T-helper 1 cell treated with Interleukin-12 subunit alpha and Interleukin-12 subunit beta and Interleukin-4 antibody, amounts not matched to agents 30 ng/mL and 1 ng/mL, for 36 hours (primary cell): Measurements from ENCODE around the gene ARHGAP6. TPM values are rescaled to one million over a fixed set of nuclear protein-coding genes. Genes with fewer than 3 reads are reported as not detected.
"Not testable (repeated sequence)": the region's sequence is repeated elsewhere in the genome, so short reads cannot be mapped to it uniquely, and the experiment has no call there.

Experiments used
- intact Hi-C: fragments of 100-400 bp; cut with micrococcal nuclease; formaldehyde crosslinking; loops from one replicate; pipeline ENCODE4 v1.15.1; 2024
- total RNA-seq: library from RNA; stranded (reverse); gene quantifications from 2 replicates; pipeline ENCODE4 v1.2.3, GENCODE V29; 2022

Gene ARHGAP6
- total RNA-seq, 1 donor from 2014 or later = not detected

- intact Hi-C loops = loop anchor here (1.0 kb wide), 10 partner anchors 192 to 1239 kb away; partner anchors contain the start of gene HCCS
Measured at GRCh38 chrX:11532291-11533078, 133.2 kb downstream of the ARHGAP6 start.

- intact Hi-C loops = no loop called here
Measured at GRCh38 chrX:11531226-11531625, 134.5 kb downstream of the ARHGAP6 start.

- intact Hi-C loops = no loop called here
Measured at GRCh38 chrX:11530621-11531020, 135.1 kb downstream of the ARHGAP6 start.

GRCh38 chrX:11528623-11529022 is 137.1 kb downstream of the ARHGAP6 start:
- intact Hi-C loops = no loop called here

GRCh38 chrX:11525685-11526084 is 140.0 kb downstream of the ARHGAP6 start:
- intact Hi-C loops = loop anchor here (1.0 kb wide), 1 partner anchor 29 kb away; no protein-coding TSS in a partner anchor

GRCh38 chrX:11519234-11519633 is 146.5 kb downstream of the ARHGAP6 start:
- intact Hi-C loops = not testable (repeated sequence)

GRCh38 chrX:11509786-11510185 is 155.9 kb downstream of the ARHGAP6 start:
- intact Hi-C loops = no loop called here

GRCh38 chrX:11504234-11504633 is 161.5 kb downstream of the ARHGAP6 start:
- intact Hi-C loops = no loop called here

GRCh38 chrX:11499076-11500044 is 166.4 kb downstream of the ARHGAP6 start:
- intact Hi-C loops = no loop called here

GRCh38 chrX:11491375-11491774 is 174.3 kb downstream of the ARHGAP6 start:
- intact Hi-C loops = not testable (repeated sequence)

- intact Hi-C loops = no loop called here
Measured at GRCh38 chrX:11484290-11484689, 181.4 kb downstream of the ARHGAP6 start.

- intact Hi-C loops = no loop called here
Measured at GRCh38 chrX:11481035-11481434, 184.7 kb downstream of the ARHGAP6 start.

- intact Hi-C loops = no loop called here
Measured at GRCh38 chrX:11480626-11481025, 185.1 kb downstream of the ARHGAP6 start.

GRCh38 chrX:11478911-11479310 is 186.8 kb downstream of the ARHGAP6 start:
- intact Hi-C loops = no loop called here

- intact Hi-C loops = no loop called here
Measured at GRCh38 chrX:11478026-11478425, 187.7 kb downstream of the ARHGAP6 start.

GRCh38 chrX:11474576-11474975 is 191.1 kb downstream of the ARHGAP6 start:
- intact Hi-C loops = no loop called here

GRCh38 chrX:11474021-11474420 is 191.7 kb downstream of the ARHGAP6 start:
- intact Hi-C loops = no loop called here

- intact Hi-C loops = no loop called here
Measured at GRCh38 chrX:11472879-11473278, 192.8 kb downstream of the ARHGAP6 start.

GRCh38 chrX:11472381-11472780 is 193.3 kb downstream of the ARHGAP6 start:
- intact Hi-C loops = no loop called here

GRCh38 chrX:11470250-11470974 is 195.3 kb downstream of the ARHGAP6 start:
- intact Hi-C loops = no loop called here
